MM.1S (cell line): ENCODE results near the gene SUZ12.
"Not testable (repeated sequence)": the region's sequence is repeated elsewhere in the genome, so short reads cannot be mapped to it uniquely, and the experiment has no call there.

Experiments
- DNase-seq: peaks from one replicate; pipeline ENCODE4 v3.0.0-alpha.2; 2015
- H2AFZ ChIP-seq: fragments of 300-600 bp; sonication (generic); 2 replicates; pipeline ENCODE4 v1.6.0; 2016; ENCODE audit warnings: antibody characterized with exemption, low read length
- H3F3A ChIP-seq: fragments of 300-600 bp; sonication (generic); 2 replicates; pipeline ENCODE4 v1.6.1; 2016; ENCODE audit warnings: mild to moderate bottlenecking, antibody characterized with exemption, low read length, moderate library complexity, mixed read lengths; ENCODE audit not compliant: insufficient read depth
- H3K27ac ChIP-seq: fragments of 300-600 bp; sonication (generic); 2 replicates; pipeline ENCODE4 v1.5.1; 2016; ENCODE audit warnings: mild to moderate bottlenecking, low read length
- H3K27me3 ChIP-seq: fragments of 300-600 bp; sonication (generic); replicated peaks from 2 replicates; pipeline ENCODE4 v1.6.0; 2016; ENCODE audit warnings: low read length; ENCODE audit not compliant: insufficient read depth
- H3K36me3 ChIP-seq: fragments of 300-600 bp; sonication (generic); replicated peaks from 2 replicates; pipeline ENCODE4 v1.6.1; 2016; ENCODE audit warnings: mild to moderate bottlenecking, low read length, mixed read lengths; ENCODE audit not compliant: insufficient read depth
- H3K4me1 ChIP-seq: fragments of 300-600 bp; sonication (generic); 2 replicates; pipeline ENCODE4 v1.6.1; 2016; ENCODE audit warnings: low read length, mixed read lengths
- H3K4me2 ChIP-seq: fragments of 300-600 bp; sonication (generic); 2 replicates; pipeline ENCODE4 v1.6.0; 2016; ENCODE audit warnings: low read depth, low read length
- H3K4me3 ChIP-seq: fragments of 300-600 bp; sonication (generic); 2 replicates; pipeline ENCODE4 v1.5.1; 2016; ENCODE audit warnings: low read length, mixed read lengths
- H3K79me2 ChIP-seq: fragments of 300-600 bp; sonication (generic); 2 replicates; pipeline ENCODE4 v1.6.1; 2016; ENCODE audit warnings: mixed run types, low read length, mixed read lengths
- H3K9ac ChIP-seq: fragments of 300-600 bp; sonication (generic); 2 replicates; pipeline ENCODE4 v1.6.1; 2016; ENCODE audit warnings: low read length, mixed read lengths
- H3K9me2 ChIP-seq: fragments of 300-600 bp; sonication (generic); replicated peaks from 2 replicates; pipeline ENCODE4 v1.6.1; 2016; ENCODE audit warnings: mild to moderate bottlenecking, low read length, mixed read lengths; ENCODE audit not compliant: insufficient read depth
- H3K9me3 ChIP-seq: fragments of 300-600 bp; sonication (generic); replicated peaks from 2 replicates; pipeline ENCODE4 v1.6.1; 2016; ENCODE audit warnings: mild to moderate bottlenecking, low read length, mixed read lengths; ENCODE audit not compliant: insufficient read depth
- H4K20me1 ChIP-seq: fragments of 300-600 bp; sonication (generic); 2 replicates; pipeline ENCODE4 v1.6.1; 2016; ENCODE audit warnings: mild to moderate bottlenecking, low read length, moderate library complexity, mixed read lengths; ENCODE audit not compliant: insufficient read depth
- CTCF ChIP-seq: fragments of 300-600 bp; sonication (generic); IDR thresholded peaks from 2 replicates; pipeline ENCODE4 v1.5.1; 2016; ENCODE audit warnings: antibody characterized with exemption, low read length, mixed read lengths
- EZH2 ChIP-seq: fragments of 300-600 bp; sonication (generic); optimal IDR thresholded peaks from 2 replicates; pipeline ENCODE3; 2017; ENCODE audit warnings: low read depth, mild to moderate bottlenecking, antibody characterized with exemption, low read length, mixed read lengths
- EZH2phosphoT487 ChIP-seq: fragments of 300-600 bp; sonication (generic); IDR thresholded peaks from 2 replicates; pipeline ENCODE4 v1.6.1; 2018; ENCODE audit warnings: antibody characterized with exemption, low read length

SUZ12 gene

GRCh38 chr17:31903401-31903800 lies 33.4 kb upstream of the SUZ12 start:
- Histone ChIP-seq H2AFZ (no peak overlapping the region), H3K9me2 (no peaks in the 10 kb centered on the region), H3K9me3 (no peaks in the 10 kb centered on the region), H3K4me1 (no peaks in the 10 kb centered on the region), H3K27me3 (no peaks in the 10 kb centered on the region; the same call in 1 of the 2 replicates), H3F3A (peaks cover 12% of the 10 kb centered on the region), H3K27ac (no peak overlapping the region), H3K36me3 (no peaks in the 10 kb centered on the region; the same call in 1 of the 2 replicates), H4K20me1 (no peaks in the 10 kb centered on the region), H3K9ac (no peak overlapping the region), H3K4me2 (no peak overlapping the region), H3K4me3 (no peak overlapping the region), H3K79me2 (peaks cover 31% of the 10 kb centered on the region)
- no peak for TF ChIP-seq EZH2
- no peak for TF ChIP-seq CTCF
- TF ChIP-seq EZH2phosphoT487: no peak
- no peak for DNase-seq

GRCh38 chr17:31907342-31907962 lies 29.4 kb upstream of the SUZ12 start:
- Histone ChIP-seq H3K4me3 (no peak overlapping the region), H3K79me2 (no peaks in the 10 kb centered on the region), H3K9me2 (no peaks in the 10 kb centered on the region), H4K20me1 (no peaks in the 10 kb centered on the region), H3K4me1 (no peaks in the 10 kb centered on the region), H3K9ac (no peak overlapping the region), H2AFZ (no peak overlapping the region), H3K4me2 (no peak overlapping the region), H3K27me3 (no peaks in the 10 kb centered on the region; the same call in 1 of the 2 replicates), H3F3A (peaks cover 6% of the 10 kb centered on the region), H3K27ac (no peak overlapping the region), H3K36me3 (no peaks in the 10 kb centered on the region), H3K9me3 (no peaks in the 10 kb centered on the region)
- TF ChIP-seq EZH2phosphoT487: no peak
- no peak for TF ChIP-seq CTCF
- TF ChIP-seq EZH2: no peak
- no peak for DNase-seq

GRCh38 chr17:31908386-31908785 lies 28.4 kb upstream of the SUZ12 start:
- TF ChIP-seq EZH2phosphoT487 (no peak), EZH2 (no peak), CTCF (no peak)
- no peaks in the 10 kb centered on the region for H3F3A ChIP-seq

GRCh38 chr17:31912705-31913104 lies 24.1 kb upstream of the SUZ12 start:
- H3K36me3 ChIP-seq, H3K27ac ChIP-seq, H2AFZ ChIP-seq, H3K4me3 ChIP-seq, H3K79me2 ChIP-seq, DNase-seq, H4K20me1 ChIP-seq, H3K4me2 ChIP-seq, H3K9me2 ChIP-seq, H3K27me3 ChIP-seq, H3K9me3 ChIP-seq, H3K9ac ChIP-seq, H3K4me1 ChIP-seq, H3F3A ChIP-seq: not testable (repeated sequence)

More at GRCh38 chr17:31908386-31908785, 28.4 kb upstream of the SUZ12 start:
- Histone ChIP-seq H2AFZ (no peak overlapping the region), H3K4me3 (no peak overlapping the region), H3K27me3 (no peaks in the 10 kb centered on the region; the same call in 1 of the 2 replicates), H3K9ac (no peak overlapping the region), H3K27ac (no peak overlapping the region), H3K9me2 (no peaks in the 10 kb centered on the region), H3K36me3 (no peaks in the 10 kb centered on the region), H3K4me1 (no peaks in the 10 kb centered on the region), H3K4me2 (no peak overlapping the region), H3K79me2 (no peaks in the 10 kb centered on the region), H4K20me1 (no peaks in the 10 kb centered on the region), H3K9me3 (no peaks in the 10 kb centered on the region)
- DNase-seq: no peak
